Measurements from ENCODE around the gene NPTXR.
"Not testable (repeated sequence)": the region's sequence is repeated elsewhere in the genome, so short reads cannot be mapped to it uniquely, and the experiment has no call there.

The NPTXR gene

DNA sequence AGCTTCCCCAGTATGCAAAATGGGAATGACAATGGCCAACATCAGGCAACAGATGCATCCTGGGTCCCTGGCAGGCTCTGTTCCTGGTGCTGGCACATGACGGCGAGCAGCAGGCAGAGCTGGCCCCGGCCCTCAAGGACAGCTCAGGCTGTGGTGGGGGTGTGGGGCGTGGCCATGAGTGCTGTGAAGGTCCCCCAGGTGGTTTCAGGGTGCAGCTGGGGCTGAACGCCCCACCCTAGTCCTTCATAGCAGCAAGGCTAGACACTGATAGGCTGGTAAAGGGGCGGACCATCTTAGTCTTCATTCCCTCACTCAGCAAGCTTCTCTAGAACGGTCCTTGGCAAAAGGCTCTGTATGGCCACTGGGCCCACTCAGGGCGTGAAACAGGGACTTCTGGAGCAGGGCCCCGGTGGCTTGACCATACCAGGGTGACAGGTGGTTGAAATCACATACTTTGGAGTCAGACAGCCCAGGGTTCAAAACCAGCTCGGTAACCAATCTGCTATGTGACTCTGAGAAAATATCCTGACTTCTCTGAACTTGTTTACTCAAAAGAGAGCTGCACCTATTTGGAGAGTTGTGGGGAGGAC lies 15.1 kb downstream of the NPTXR start:
- H3K9me3 Mint-ChIP-seq, result no peaks in the 10 kb centered on the region
- no peak overlapping the region for H3K27ac Mint-ChIP-seq
- ATAC-seq (replicated peaks) (no peak), DNase-seq (no peak)
- H3K4me3 Mint-ChIP-seq, result no peak overlapping the region
- no peaks in the 10 kb centered on the region for H3K4me1 Mint-ChIP-seq (ENCODE audit: low read depth in 2 of 2)
- no peaks in the 10 kb centered on the region for H3K27me3 Mint-ChIP-seq
- peaks cover 4% of the 10 kb centered on the region for H3K36me3 Mint-ChIP-seq (ENCODE audit: insufficient read depth)

GRCh38 chr22:38828191-38828590 lies 15.6 kb downstream of the NPTXR start:
- ATAC-seq (replicated peaks), result no peak
- H3K4me3 Mint-ChIP-seq, result no peak overlapping the region
- H3K27ac Mint-ChIP-seq, result no peak overlapping the region
- no peak for DNase-seq
- peaks cover 4% of the 10 kb centered on the region for H3K36me3 Mint-ChIP-seq (ENCODE audit: insufficient read depth)
- no peaks in the 10 kb centered on the region for H3K4me1 Mint-ChIP-seq (ENCODE audit: low read depth in 2 of 2)
- no peaks in the 10 kb centered on the region for H3K27me3 Mint-ChIP-seq
- H3K9me3 Mint-ChIP-seq, result no peaks in the 10 kb centered on the region

- H3K4me3 Mint-ChIP-seq, result no peak overlapping the region
- H3K9me3 Mint-ChIP-seq, result no peaks in the 10 kb centered on the region
- DNase-seq (no peak), ATAC-seq (replicated peaks) (no peak)
- peaks cover 4% of the 10 kb centered on the region for H3K36me3 Mint-ChIP-seq (ENCODE audit: insufficient read depth)
- H3K27me3 Mint-ChIP-seq, result no peaks in the 10 kb centered on the region
- no peaks in the 10 kb centered on the region for H3K4me1 Mint-ChIP-seq (ENCODE audit: low read depth in 2 of 2)
- H3K27ac Mint-ChIP-seq, result peak overlapping the region in 1 of 2 donors; percentile 49
Observed at GRCh38 chr22:38827510-38827909, 16.3 kb downstream of the NPTXR start.

DNA sequence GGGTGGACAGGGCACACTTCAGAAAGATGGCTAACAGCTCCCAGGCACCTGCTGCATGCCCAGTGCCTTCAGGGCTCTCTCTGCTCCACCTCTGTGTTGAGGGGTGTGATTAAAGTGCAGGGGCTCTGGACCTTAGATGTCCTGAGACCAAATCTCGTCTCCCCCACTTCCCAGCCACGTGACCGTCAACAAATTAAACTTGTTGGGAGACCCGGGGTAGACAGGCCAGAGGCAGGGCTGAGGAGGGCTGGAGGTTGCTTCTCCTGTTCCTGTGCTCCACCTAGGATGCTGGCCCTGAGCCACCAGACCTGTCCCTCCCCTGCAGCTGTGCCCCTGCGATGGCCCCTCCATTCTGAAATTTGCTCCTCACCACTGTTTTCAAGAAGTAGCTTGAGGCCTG lies 17.0 kb downstream of the NPTXR start:
- H3K4me1 Mint-ChIP-seq (ENCODE audit: low read depth in 2 of 2), result no peaks in the 10 kb centered on the region
- DNase-seq, result no peak
- no peaks in the 10 kb centered on the region for H3K27me3 Mint-ChIP-seq
- no peaks in the 10 kb centered on the region for H3K9me3 Mint-ChIP-seq
- peaks cover 4% of the 10 kb centered on the region for H3K36me3 Mint-ChIP-seq (ENCODE audit: insufficient read depth)
- no peak overlapping the region for H3K4me3 Mint-ChIP-seq
- H3K27ac Mint-ChIP-seq, result no peak overlapping the region
- ATAC-seq (replicated peaks), result no peak

DNA sequence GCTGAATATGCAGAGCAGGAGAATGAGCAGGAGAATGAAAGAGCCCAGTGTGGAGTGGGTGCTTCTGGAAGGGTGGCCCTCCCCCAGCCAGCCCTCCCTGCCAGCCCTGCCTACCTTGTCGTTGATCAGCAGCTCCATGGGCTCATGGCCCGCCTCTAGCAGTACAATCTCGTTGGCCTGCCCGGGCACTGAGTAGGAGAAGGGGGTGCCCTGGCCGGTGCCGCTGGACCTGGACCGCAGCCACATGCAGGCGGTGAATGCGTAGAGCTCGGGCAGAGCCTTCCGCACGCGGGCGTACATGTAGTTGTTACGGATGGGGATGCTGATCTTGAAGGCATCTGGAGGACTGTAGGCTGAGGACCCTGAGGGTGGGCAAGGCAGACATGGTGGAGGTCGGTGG lies 17.4 kb downstream of the NPTXR start:
- Mint-ChIP-seq H3K27ac (no peak overlapping the region), H3K4me1 (ENCODE audit: low read depth in 2 of 2) (no peaks in the 10 kb centered on the region), H3K9me3 (no peaks in the 10 kb centered on the region), H3K4me3 (no peak overlapping the region), H3K27me3 (no peaks in the 10 kb centered on the region), H3K36me3 (ENCODE audit: insufficient read depth) (peaks cover 4% of the 10 kb centered on the region)
- no peak for ATAC-seq (replicated peaks)
- no peak for DNase-seq

DNA sequence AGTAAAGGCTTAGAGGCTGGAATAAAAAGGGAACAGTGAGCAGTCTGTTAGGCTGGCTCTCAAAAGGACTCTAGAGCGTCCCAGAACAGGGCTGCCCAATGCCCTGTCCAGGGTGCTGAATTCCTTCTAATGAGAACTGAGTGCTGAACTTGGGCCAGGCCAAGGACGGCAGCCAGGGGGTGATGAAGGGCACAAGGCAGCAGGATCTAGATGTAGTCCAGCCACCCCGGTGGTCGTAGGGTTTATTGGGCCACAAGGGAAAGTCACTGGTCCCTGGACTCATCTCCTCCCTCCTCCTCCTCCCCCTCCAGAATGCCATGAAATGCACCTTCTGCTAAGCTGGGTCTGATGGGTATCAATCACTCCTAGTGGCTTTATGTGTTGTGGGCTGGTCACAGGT lies 19.2 kb downstream of the NPTXR start:
- peaks cover 0 to 2% of the 10 kb centered on the region in 2 donors for H3K27me3 Mint-ChIP-seq
- no peak overlapping the region for H3K4me3 Mint-ChIP-seq
- no peaks in the 10 kb centered on the region for H3K9me3 Mint-ChIP-seq
- DNase-seq (peak; percentile 40 to 42 (median 42)), ATAC-seq (replicated peaks) (peak; percentile 71)
- H3K4me1 Mint-ChIP-seq (ENCODE audit: low read depth in 2 of 2), result no peaks in the 10 kb centered on the region
- H3K27ac Mint-ChIP-seq, result no peak overlapping the region
- H3K36me3 Mint-ChIP-seq (ENCODE audit: insufficient read depth), result peaks cover 4% of the 10 kb centered on the region

DNA sequence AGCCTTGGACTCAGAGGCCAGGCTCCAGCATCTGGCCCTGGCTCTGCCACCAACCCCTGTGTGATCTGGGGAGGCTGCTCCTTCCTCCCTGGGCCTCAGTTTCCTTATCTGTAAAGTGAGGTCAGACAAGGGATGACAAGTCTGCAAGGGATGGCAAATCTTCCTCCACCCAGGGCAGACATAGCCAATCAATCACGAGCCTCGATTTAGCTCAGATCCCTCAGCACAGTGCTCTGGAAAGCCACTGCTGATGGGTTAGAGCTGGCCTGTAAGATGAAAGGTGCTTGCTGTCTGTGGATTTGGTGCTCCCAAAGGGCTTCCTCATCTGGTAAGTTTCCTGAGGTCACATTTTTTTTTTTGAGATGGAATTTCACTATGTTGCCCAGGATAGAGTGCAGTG lies 20.2 kb downstream of the NPTXR start:
- Mint-ChIP-seq H3K36me3 (ENCODE audit: insufficient read depth) (peaks cover 4% of the 10 kb centered on the region), H3K4me1 (ENCODE audit: low read depth in 2 of 2) (no peaks in the 10 kb centered on the region), H3K27me3 (peaks cover 0 to 8% of the 10 kb centered on the region in 2 donors), H3K4me3 (no peak overlapping the region), H3K27ac (no peak overlapping the region), H3K9me3 (no peaks in the 10 kb centered on the region)
- ATAC-seq (replicated peaks), result no peak
- no peak for DNase-seq

GRCh38 chr22:38823076-38823475 lies 20.8 kb downstream of the NPTXR start:
- Mint-ChIP-seq H3K36me3 (ENCODE audit: insufficient read depth) (peaks cover 4% of the 10 kb centered on the region), H3K27me3 (peaks cover 0 to 13% of the 10 kb centered on the region in 2 donors), H3K4me3 (no peak overlapping the region), H3K27ac (no peak overlapping the region), H3K9me3 (no peaks in the 10 kb centered on the region), H3K4me1 (ENCODE audit: low read depth in 2 of 2) (no peaks in the 10 kb centered on the region)
- DNase-seq (no peak), ATAC-seq (replicated peaks) (no peak)

GRCh38 chr22:38820020-38820419 lies 23.8 kb downstream of the NPTXR start:
- ATAC-seq (replicated peaks) (no peak), DNase-seq (no peak)
- no peak overlapping the region for H3K4me3 Mint-ChIP-seq
- H3K9me3 Mint-ChIP-seq, result no peaks in the 10 kb centered on the region
- peaks cover 3 to 23% of the 10 kb centered on the region in 2 donors for H3K27me3 Mint-ChIP-seq
- no peak overlapping the region for H3K27ac Mint-ChIP-seq
- no peaks in the 10 kb centered on the region for H3K36me3 Mint-ChIP-seq (ENCODE audit: insufficient read depth)
- H3K4me1 Mint-ChIP-seq (ENCODE audit: low read depth in 2 of 2), result no peaks in the 10 kb centered on the region

DNA sequence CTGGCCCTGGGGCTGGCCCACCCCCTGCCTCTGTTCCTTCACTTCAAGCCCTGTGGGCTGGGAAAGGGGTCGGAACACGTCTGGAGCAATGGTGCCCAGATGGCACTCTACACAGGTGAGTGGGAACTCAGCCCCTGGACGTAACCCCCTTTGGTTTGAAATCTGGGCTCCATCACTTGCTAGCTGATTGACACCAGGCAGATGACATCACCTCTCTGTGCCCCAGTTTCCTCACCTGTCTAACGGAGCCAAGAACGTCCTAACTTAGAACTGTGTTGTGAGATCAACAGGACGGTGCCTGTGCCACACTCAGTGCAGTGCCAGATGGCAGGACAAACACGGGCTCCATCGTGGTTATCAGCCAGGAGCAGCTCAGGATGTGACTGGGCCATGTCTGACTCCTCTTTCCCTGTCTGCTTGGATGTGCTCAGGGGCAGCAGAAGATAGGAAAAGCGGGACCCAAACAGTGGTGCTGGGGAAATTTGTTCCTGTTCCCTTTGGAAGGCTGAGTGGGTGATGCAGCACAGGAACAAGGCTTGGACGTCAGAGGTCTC lies 24.4 kb downstream of the NPTXR start:
- Mint-ChIP-seq H3K4me3 (no peak overlapping the region), H3K36me3 (ENCODE audit: insufficient read depth) (no peaks in the 10 kb centered on the region), H3K4me1 (ENCODE audit: low read depth in 2 of 2) (no peaks in the 10 kb centered on the region), H3K9me3 (no peaks in the 10 kb centered on the region), H3K27me3 (peaks cover 7 to 29% of the 10 kb centered on the region in 2 donors), H3K27ac (no peak overlapping the region)
- ATAC-seq (replicated peaks) (no peak), DNase-seq (no peak)

DNA sequence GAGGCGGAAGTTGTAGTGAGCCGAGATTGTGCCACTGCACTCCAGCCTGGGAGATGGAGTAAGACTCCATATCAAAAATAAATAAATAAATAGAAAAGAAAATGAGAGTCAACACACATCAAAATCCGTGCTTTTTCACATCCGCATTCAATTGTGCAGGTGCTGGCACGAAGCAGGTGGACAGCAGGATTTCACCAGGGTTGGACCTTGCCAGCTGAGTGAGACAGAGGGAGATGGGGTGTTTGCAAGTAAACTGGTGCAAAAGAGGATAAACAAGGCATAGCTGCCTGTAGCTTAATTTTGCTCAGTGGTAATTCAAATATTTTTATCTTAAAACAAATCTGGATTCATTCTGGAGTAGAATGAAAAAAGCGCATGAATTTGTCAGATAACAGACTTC lies 26.6 kb downstream of the NPTXR start:
- H3K4me1 Mint-ChIP-seq (ENCODE audit: low read depth in 2 of 2), result no peaks in the 10 kb centered on the region
- H3K27me3 Mint-ChIP-seq, result peaks cover 19 to 44% of the 10 kb centered on the region in 2 donors
- H3K9me3 Mint-ChIP-seq, result no peaks in the 10 kb centered on the region
- no peak for ATAC-seq (replicated peaks)
- DNase-seq, result no peak
- H3K27ac Mint-ChIP-seq, result peak overlapping the region in 1 of 2 donors; percentile 77
- H3K36me3 Mint-ChIP-seq (ENCODE audit: insufficient read depth), result no peaks in the 10 kb centered on the region
- no peak overlapping the region for H3K4me3 Mint-ChIP-seq

- peaks cover 26 to 54% of the 10 kb centered on the region in 2 donors for H3K27me3 Mint-ChIP-seq
- no peak for ATAC-seq (replicated peaks)
- DNase-seq, result no peak
- H3K4me1 Mint-ChIP-seq (ENCODE audit: low read depth in 2 of 2), result no peaks in the 10 kb centered on the region
- no peaks in the 10 kb centered on the region for H3K36me3 Mint-ChIP-seq (ENCODE audit: insufficient read depth)
- H3K27ac Mint-ChIP-seq, result no peak overlapping the region
- H3K4me3 Mint-ChIP-seq, result no peak overlapping the region
- peaks cover 0 to 2% of the 10 kb centered on the region in 2 donors for H3K9me3 Mint-ChIP-seq
Observed at GRCh38 chr22:38815842-38816241, 28.0 kb downstream of the NPTXR start.

GRCh38 chr22:38811241-38811640 lies 32.6 kb downstream of the NPTXR start:
- Mint-ChIP-seq H3K27ac (no peak overlapping the region), H3K36me3 (ENCODE audit: insufficient read depth) (no peaks in the 10 kb centered on the region), H3K9me3 (peaks cover 0 to 2% of the 10 kb centered on the region in 2 donors), H3K27me3 (peaks cover 40 to 46% of the 10 kb centered on the region in 2 donors), H3K4me3 (no peak overlapping the region), H3K4me1 (ENCODE audit: low read depth in 2 of 2) (no peaks in the 10 kb centered on the region)
- no peak for ATAC-seq (replicated peaks)
- DNase-seq, result no peak

- DNase-seq; H3K4me3 Mint-ChIP-seq; H3K9me3 Mint-ChIP-seq; H3K27ac Mint-ChIP-seq; H3K36me3 Mint-ChIP-seq (ENCODE audit: insufficient read depth); H3K4me1 Mint-ChIP-seq (ENCODE audit: low read depth in 2 of 2); ATAC-seq (replicated peaks): not testable (repeated sequence)
- H3K27me3 Mint-ChIP-seq, result peaks cover 35% of the 10 kb centered on the region in 2 donors
Observed at GRCh38 chr22:38805041-38805593, 38.7 kb downstream of the NPTXR start.
